ENCODE results near the gene CYB561D1. TPM values are rescaled to one million over a fixed set of nuclear protein-coding genes. Genes with fewer than 3 reads are reported as not detected.
"Not testable (repeated sequence)": the region's sequence is repeated elsewhere in the genome, so short reads cannot be mapped to it uniquely, and the experiment has no call there.

Gene CYB561D1
- total RNA-seq, 1 experiment from 2014 or later = 3.5 TPM

DNA sequence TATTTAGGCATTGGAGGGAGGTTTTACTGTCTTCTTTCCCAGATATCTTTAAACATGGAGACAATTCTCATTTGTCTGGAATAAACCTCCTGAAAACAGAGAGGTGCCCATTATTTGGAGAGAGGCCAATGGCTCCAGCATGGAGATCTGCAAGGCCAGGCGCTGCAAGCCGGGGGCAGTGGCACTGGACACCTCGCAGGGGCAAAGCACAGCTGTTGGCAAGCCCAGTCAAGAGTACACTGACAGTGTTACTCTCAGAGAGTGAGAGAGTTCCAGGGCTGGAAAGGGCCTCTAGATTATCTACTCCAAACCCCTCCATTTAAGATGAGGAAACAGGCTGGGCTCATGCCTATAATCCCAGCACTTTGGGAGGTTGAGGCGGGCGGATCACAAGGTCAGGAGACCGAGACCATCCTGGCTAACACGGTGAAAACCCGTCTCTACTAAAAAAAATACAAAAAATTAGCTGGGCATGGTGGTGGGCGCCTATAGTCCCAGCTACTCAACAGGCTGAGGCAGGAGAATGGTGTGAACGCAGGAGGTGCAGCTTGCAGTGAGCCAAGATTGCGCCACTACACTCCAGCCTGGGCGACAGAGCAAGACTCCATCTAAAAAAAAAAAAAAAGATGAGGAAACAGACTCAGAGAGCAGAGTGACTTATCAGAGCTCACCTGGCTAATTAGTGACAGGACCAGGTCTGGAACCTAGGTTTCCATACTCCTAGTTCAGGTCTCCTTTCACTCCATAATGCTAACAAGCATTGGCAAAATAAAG is 20.4 kb upstream of the CYB561D1 start:
- DNase-seq (ENCODE audit: low read depth in 1 of 2, low spot score in 2 of 2) = peak in 1 of 2 experiments; percentile 20
- H3K4me3 ChIP-seq; H3K36me3 ChIP-seq; H3K27ac ChIP-seq; H3K4me1 ChIP-seq (replicated peaks); H3K9me3 ChIP-seq (replicated peaks): not testable (repeated sequence)
- peaks cover 57% of the 10 kb centered on the region for H3K27me3 ChIP-seq (replicated peaks)

DNA sequence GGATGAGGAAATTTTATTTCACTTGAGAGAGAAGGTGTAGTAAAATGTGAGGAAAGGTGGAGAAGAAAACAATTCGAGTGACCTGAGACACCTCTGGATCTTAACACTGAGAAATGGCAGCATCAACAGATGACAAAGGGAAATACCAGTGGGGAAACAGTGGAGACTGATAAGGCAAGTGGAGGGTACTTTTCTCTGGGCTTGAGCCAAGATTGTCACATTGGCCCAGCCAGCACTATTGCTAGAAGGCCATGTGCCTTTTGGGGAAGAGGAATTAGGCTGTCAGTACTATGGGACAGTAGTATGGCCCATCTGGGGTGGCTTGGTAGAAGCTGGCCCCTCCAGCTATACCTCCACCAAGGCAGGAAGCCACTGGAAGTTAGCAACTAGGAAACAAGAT is 19.2 kb upstream of the CYB561D1 start:
- no peaks in the 10 kb centered on the region; the same call in 1 of the 2 replicates for H3K9me3 ChIP-seq (replicated peaks)
- no peaks in the 10 kb centered on the region for H3K4me1 ChIP-seq (replicated peaks)
- H3K27me3 ChIP-seq (replicated peaks) = peaks cover 57% of the 10 kb centered on the region

DNA sequence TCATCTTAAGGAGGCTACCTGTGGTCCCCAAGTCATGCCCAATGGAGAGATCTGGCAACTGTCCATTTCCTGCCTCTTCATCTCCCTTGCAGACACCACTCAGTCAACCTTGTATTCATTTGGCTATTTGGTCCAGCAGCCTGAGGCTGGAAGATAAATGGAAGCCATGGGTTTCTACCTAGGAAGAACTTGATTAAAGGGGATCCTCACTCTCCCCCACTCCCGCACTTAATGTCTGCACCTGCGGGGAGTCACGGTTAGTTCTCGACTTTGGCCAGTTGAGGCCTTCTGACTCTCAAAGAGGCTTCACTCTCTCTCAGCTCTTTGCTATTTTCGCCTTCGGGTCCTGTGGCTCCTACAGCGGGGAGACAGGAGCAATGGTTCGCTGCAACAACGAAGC is 18.6 kb upstream of the CYB561D1 start:
- peaks cover 52% of the 10 kb centered on the region for H3K27me3 ChIP-seq (replicated peaks)

More for the DNA sequence above, 19.2 kb upstream of the CYB561D1 start:
- DNase-seq (ENCODE audit: low read depth in 1 of 2, low spot score in 2 of 2) = no peak
- H3K27ac ChIP-seq = no peak overlapping the region
- H3K4me3 ChIP-seq = no peak overlapping the region
- no peaks in the 10 kb centered on the region for H3K36me3 ChIP-seq

GRCh38 chr1:109476825-109477224 is 17.1 kb upstream of the CYB561D1 start:
- Histone ChIP-seq H3K9me3 (replicated peaks) (no peaks in the 10 kb centered on the region), H3K27me3 (replicated peaks) (peaks cover 37% of the 10 kb centered on the region)

More for the DNA sequence above, 18.6 kb upstream of the CYB561D1 start:
- no peaks in the 10 kb centered on the region for H3K4me1 ChIP-seq (replicated peaks)
- H3K27ac ChIP-seq = no peak overlapping the region
- H3K36me3 ChIP-seq = no peaks in the 10 kb centered on the region
- no peak overlapping the region for H3K4me3 ChIP-seq
- DNase-seq (ENCODE audit: low read depth in 1 of 2, low spot score in 2 of 2) = no peak
- no peaks in the 10 kb centered on the region; the same call in 1 of the 2 replicates for H3K9me3 ChIP-seq (replicated peaks)

GRCh38 chr1:109477821-109478220 is 16.1 kb upstream of the CYB561D1 start:
- DNase-seq (ENCODE audit: low read depth in 1 of 2, low spot score in 2 of 2) = no peak
- no peak overlapping the region for H3K27ac ChIP-seq

More at GRCh38 chr1:109476825-109477224, 17.1 kb upstream of the CYB561D1 start:
- no peak for DNase-seq (ENCODE audit: low read depth in 1 of 2, low spot score in 2 of 2)
- Histone ChIP-seq H3K36me3 (no peaks in the 10 kb centered on the region), H3K27ac (no peak overlapping the region), H3K4me1 (replicated peaks) (no peaks in the 10 kb centered on the region), H3K4me3 (no peak overlapping the region)

DNA sequence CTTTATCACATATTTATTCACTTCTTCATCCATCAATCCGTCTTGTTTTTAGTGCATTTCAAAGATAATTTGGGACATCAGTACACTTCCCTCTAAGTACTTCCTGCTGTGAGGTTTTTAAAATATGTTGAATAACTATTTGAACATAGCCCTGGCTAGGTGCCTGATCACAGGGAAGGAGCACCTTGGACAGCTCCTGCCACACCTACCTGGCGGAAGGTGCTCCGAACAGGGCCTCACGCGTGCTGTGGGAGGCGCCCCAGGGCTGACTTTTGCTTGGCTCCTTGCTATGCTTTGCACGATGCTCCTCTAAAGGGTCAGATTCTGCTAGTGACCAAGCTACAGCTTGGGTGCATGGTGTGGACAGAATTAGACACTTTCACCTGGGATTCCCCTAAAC is 15.1 kb upstream of the CYB561D1 start:
- no peak for DNase-seq (ENCODE audit: low read depth in 1 of 2, low spot score in 2 of 2)
- Histone ChIP-seq H3K36me3 (0 out of 2 replicates have a peak, but pooled peaks cover under 1% of the 10 kb centered on the region), H3K4me1 (replicated peaks) (peaks cover 6% of the 10 kb centered on the region), H3K27me3 (replicated peaks) (peaks cover 31% of the 10 kb centered on the region), H3K9me3 (replicated peaks) (no peaks in the 10 kb centered on the region), H3K27ac (no peak overlapping the region), H3K4me3 (no peak overlapping the region)

More at GRCh38 chr1:109477821-109478220, 16.1 kb upstream of the CYB561D1 start:
- no peaks in the 10 kb centered on the region for H3K36me3 ChIP-seq
- no peaks in the 10 kb centered on the region for H3K9me3 ChIP-seq (replicated peaks)
- H3K4me3 ChIP-seq = no peak overlapping the region
- H3K4me1 ChIP-seq (replicated peaks) = no peaks in the 10 kb centered on the region
- H3K27me3 ChIP-seq (replicated peaks) = peaks cover 37% of the 10 kb centered on the region

- 0 out of 2 replicates have a peak, but pooled peaks cover 2% of the 10 kb centered on the region for H3K36me3 ChIP-seq
- H3K4me3 ChIP-seq = no peak overlapping the region
- H3K4me1 ChIP-seq (replicated peaks) = peaks cover 8% of the 10 kb centered on the region
- peaks cover 31% of the 10 kb centered on the region for H3K27me3 ChIP-seq (replicated peaks)
- H3K27ac ChIP-seq = no peak overlapping the region
- no peak for DNase-seq (ENCODE audit: low read depth in 1 of 2, low spot score in 2 of 2)
- H3K9me3 ChIP-seq (replicated peaks) = no peaks in the 10 kb centered on the region
Observed at GRCh38 chr1:109479311-109479710, 14.6 kb upstream of the CYB561D1 start.

GRCh38 chr1:109479901-109480300 is 14.0 kb upstream of the CYB561D1 start:
- Histone ChIP-seq H3K4me1 (replicated peaks) (peaks cover 14% of the 10 kb centered on the region), H3K9me3 (replicated peaks) (no peaks in the 10 kb centered on the region), H3K27me3 (replicated peaks) (peaks cover 31% of the 10 kb centered on the region), H3K36me3 (0 out of 2 replicates have a peak, but pooled peaks cover 2% of the 10 kb centered on the region), H3K4me3 (no peak overlapping the region), H3K27ac (no peak overlapping the region)
- no peak for DNase-seq (ENCODE audit: low read depth in 1 of 2, low spot score in 2 of 2)

- Histone ChIP-seq H3K36me3 (peaks cover 11% of the 10 kb centered on the region; the same call in 1 of the 2 replicates), H3K27ac (no peak overlapping the region), H3K27me3 (replicated peaks) (peaks cover 24% of the 10 kb centered on the region), H3K9me3 (replicated peaks) (no peaks in the 10 kb centered on the region), H3K4me1 (replicated peaks) (peaks cover 17% of the 10 kb centered on the region), H3K4me3 (no peak overlapping the region)
- DNase-seq (ENCODE audit: low read depth in 1 of 2, low spot score in 2 of 2) = no peak
Observed at GRCh38 chr1:109481646-109482045, 12.2 kb upstream of the CYB561D1 start.

DNA sequence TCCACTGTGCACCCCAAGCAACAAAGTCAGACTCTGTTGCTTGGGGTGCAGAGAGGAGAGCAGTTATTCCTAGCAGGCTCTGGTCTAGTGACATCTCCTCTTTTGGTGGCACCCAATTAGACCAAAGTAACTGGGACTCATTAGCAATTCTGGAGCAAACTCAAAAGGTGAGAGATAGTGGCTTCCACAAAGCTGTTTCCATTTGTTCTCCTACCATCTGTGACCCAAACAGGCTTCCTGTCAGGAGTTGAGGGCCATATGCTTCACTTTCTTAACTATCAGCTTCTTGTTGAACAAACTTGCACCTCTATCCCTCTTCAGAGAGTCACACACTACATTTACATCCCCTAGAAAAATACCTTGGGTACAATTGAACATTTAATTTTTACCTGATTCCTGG is 11.7 kb upstream of the CYB561D1 start:
- Histone ChIP-seq H3K27me3 (replicated peaks) (peaks cover 21% of the 10 kb centered on the region), H3K9me3 (replicated peaks) (no peaks in the 10 kb centered on the region), H3K4me3 (no peak overlapping the region), H3K36me3 (peaks cover 12% of the 10 kb centered on the region), H3K27ac (no peak overlapping the region), H3K4me1 (replicated peaks) (peaks cover 17% of the 10 kb centered on the region)
- no peak for DNase-seq (ENCODE audit: low read depth in 1 of 2, low spot score in 2 of 2)

GRCh38 chr1:109482791-109483671 is 10.9 kb upstream of the CYB561D1 start:
- peak overlapping the region; percentile 90 for H3K4me3 ChIP-seq
- peaks cover 20% of the 10 kb centered on the region for H3K36me3 ChIP-seq
- no peak overlapping the region for H3K27ac ChIP-seq
- H3K27me3 ChIP-seq (replicated peaks) = peaks cover 14% of the 10 kb centered on the region
- no peak for DNase-seq (ENCODE audit: low read depth in 1 of 2, low spot score in 2 of 2)
- no peaks in the 10 kb centered on the region for H3K9me3 ChIP-seq (replicated peaks)
- H3K4me1 ChIP-seq (replicated peaks) = peaks cover 17% of the 10 kb centered on the region

DNA sequence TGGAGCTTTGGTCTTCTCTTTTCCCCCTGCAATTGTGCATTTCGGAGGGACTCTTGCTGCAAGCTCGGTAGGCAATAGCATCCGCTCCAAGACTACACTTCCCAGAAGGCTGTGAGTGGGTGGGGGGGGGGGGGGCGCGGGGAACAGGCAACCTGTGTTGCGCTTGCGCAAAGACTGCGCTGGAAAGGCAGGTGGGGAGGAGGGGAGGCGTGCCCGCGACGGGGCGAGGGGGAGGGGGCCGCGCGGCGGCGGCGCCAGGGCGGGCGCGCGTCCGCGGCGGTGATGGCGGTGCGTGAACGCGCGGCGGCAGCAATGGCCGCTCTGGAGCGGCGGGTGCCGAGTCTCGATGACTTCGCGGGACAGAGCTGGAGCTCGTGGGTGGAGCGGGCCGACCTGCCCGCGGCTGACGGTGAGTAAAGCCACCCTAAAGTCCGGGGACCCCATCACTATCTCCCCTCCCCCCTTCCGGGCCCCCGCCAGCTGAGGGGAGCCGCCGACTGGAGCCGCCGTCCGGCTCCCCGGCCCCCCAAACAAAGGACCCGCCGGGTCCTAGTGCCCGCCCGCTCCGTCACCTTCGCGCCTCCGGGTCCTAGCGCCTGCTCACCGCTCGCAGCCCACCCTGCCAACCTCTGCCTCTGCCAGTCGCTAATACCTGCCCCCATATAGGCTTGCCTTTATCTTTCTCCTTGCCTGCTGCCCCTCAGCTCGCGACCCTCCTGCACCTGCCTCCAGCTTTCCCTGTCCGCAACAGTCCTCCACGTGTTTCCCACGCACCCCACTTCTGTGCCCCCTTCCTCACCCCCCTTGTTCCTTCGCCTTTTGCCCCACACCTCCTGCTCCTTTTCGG is 10.0 kb upstream of the CYB561D1 start, which contains the start of gene ATXN7L2:
Gene ATXN7L2, plus strand, starts transcription at position 234 of the 847 bp plus-strand sequence. Its CDS starts 49 bp downstream, at position 283.
- peak within 1 kb of the TSS; percentile 96 for H3K27ac ChIP-seq
- peak within 1 kb of the TSS; percentile 90 for H3K4me3 ChIP-seq
- no peaks in the 10 kb centered on the region for H3K9me3 ChIP-seq (replicated peaks)
- DNase-seq (ENCODE audit: low read depth in 1 of 2, low spot score in 2 of 2) = peak; percentile 82 to 93
- H3K27me3 ChIP-seq (replicated peaks) = peaks cover 13% of the 10 kb centered on the region
- peaks cover 17% of the 10 kb centered on the region for H3K4me1 ChIP-seq (replicated peaks)
- H3K36me3 ChIP-seq = peaks cover 26% of the 10 kb centered on the region

DNA sequence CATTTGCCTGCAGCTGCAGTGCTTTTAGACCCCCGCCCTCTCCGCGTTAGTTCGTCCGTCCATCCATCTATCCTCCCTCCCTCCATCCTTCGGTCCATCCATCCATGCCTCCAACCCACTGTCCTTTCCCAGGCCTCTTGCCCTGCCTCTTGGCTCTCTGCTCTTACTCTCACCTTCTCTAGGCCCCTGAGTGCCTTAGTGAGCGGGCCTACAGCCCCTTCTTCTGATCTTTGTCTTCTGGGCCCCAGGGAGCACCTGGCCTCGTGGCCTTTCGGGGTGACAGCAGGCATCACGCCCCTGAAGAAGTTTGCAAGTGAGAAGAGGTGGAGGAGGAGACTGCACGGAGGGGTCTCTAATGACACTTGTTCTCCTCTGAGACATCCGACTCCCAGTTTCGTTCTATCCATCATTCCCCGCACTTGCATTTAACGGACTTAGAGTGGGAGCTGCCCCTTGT is 9.3 kb upstream of the CYB561D1 start:
- H3K4me1 ChIP-seq (replicated peaks) = peaks cover 17% of the 10 kb centered on the region
- H3K36me3 ChIP-seq = peaks cover 29% of the 10 kb centered on the region
- H3K9me3 ChIP-seq (replicated peaks) = no peaks in the 10 kb centered on the region
- peak overlapping the region; percentile 90 for H3K4me3 ChIP-seq
- peak in 1 of 2 experiments; percentile 14 for DNase-seq (ENCODE audit: low read depth in 1 of 2, low spot score in 2 of 2)
- peaks cover 7% of the 10 kb centered on the region for H3K27me3 ChIP-seq (replicated peaks)
- H3K27ac ChIP-seq = no peak overlapping the region
